CD14-positive monocyte (primary cell): ENCODE results near the gene AIPL1. TPM values are rescaled to one million over a fixed set of nuclear protein-coding genes. Genes with fewer than 3 reads are reported as not detected.

Experiments
- DNase-seq, 3 donors: peaks; one replicate each; pipeline ENCODE4 v3.0.0-alpha.2; 2011 to 2022
- H2AFZ ChIP-seq: 2 replicates; pipeline ENCODE4 v1.6.0; 2012; ENCODE audit warnings: mild to moderate bottlenecking, low read depth, low read length, inconsistent platforms; ENCODE audit not compliant: insufficient read depth, poor library complexity, severe bottlenecking
- H3K27ac ChIP-seq, 2 donors: 1 replicate in 1 of 2; 2 replicates in 1 of 2; pipeline ENCODE4 v1.5.1; 2012 to 2013; ENCODE audit warnings: low read length in 2 of 2, control low read depth in 1 of 2, inconsistent platforms in 1 of 2, low read depth in 1 of 2, mild to moderate bottlenecking in 1 of 2
- H3K27me3 ChIP-seq, 2 donors: one replicate each; pipeline versions ENCODE4 v1.6.0 to v1.6.1; 2011 to 2013; ENCODE audit warnings: low read length in 2 of 2; ENCODE audit not compliant: control insufficient read depth in 2 of 2, insufficient read depth in 2 of 2
- H3K36me3 ChIP-seq, 2 donors: replicated peaks in 1 of 2; 1 replicate in 1 of 2; 2 replicates in 1 of 2; pipeline versions ENCODE4 v1.5.1 to v1.6.1; 2012 to 2013; ENCODE audit warnings: low read length in 2 of 2, control low read depth in 1 of 2, inconsistent platforms in 1 of 2, mild to moderate bottlenecking in 1 of 2; ENCODE audit not compliant: insufficient read depth in 2 of 2, control insufficient read depth in 1 of 2
- H3K4me1 ChIP-seq, 2 donors: 1 replicate in 1 of 2; 2 replicates in 1 of 2; pipeline versions ENCODE4 v1.5.1 to v1.6.1; 2012 to 2013; ENCODE audit warnings: low read length in 2 of 2, control low read depth in 1 of 2, inconsistent platforms in 1 of 2, mild to moderate bottlenecking in 1 of 2, moderate library complexity in 1 of 2; ENCODE audit not compliant: insufficient read depth in 2 of 2, control insufficient read depth in 1 of 2
- H3K4me2 ChIP-seq: replicated peaks from 2 replicates; pipeline ENCODE3; 2012; ENCODE audit warnings: low read length, moderate library complexity, mild to moderate bottlenecking; ENCODE audit not compliant: poor library complexity, severe bottlenecking; ENCODE audit errors: extremely low read depth
- H3K4me3 ChIP-seq, 3 experiments: fragments of 200-600 bp in 1 of 3; sonication (generic) in 1 of 3; replicated peaks in 1 of 3; 1 replicate in 2 of 3; 2 replicates in 1 of 3; pipeline ENCODE4 v1.5.1; 2011 to 2013; ENCODE audit warnings: low read length in 3 of 3, mild to moderate bottlenecking in 3 of 3, control low read depth in 2 of 3, low read depth in 2 of 3, inconsistent platforms in 1 of 3, moderate library complexity in 1 of 3
- H3K79me2 ChIP-seq: 2 replicates; pipeline ENCODE4 v1.6.0; 2012; ENCODE audit warnings: mild to moderate bottlenecking, control low read depth, inconsistent platforms, low read length, moderate library complexity; ENCODE audit not compliant: insufficient read depth
- H3K9ac ChIP-seq: 2 replicates; pipeline ENCODE4 v1.6.0; 2017; ENCODE audit warnings: low read length, mild to moderate bottlenecking; ENCODE audit not compliant: insufficient read depth, poor library complexity, severe bottlenecking
- H3K9me3 ChIP-seq, 2 donors: replicated peaks in 1 of 2; 1 replicate in 1 of 2; 2 replicates in 1 of 2; pipeline versions ENCODE4 v1.5.1 to v1.6.1; 2012 to 2013; ENCODE audit warnings: low read length in 2 of 2, control low read depth in 1 of 2; ENCODE audit not compliant: control insufficient read depth in 1 of 2, insufficient read depth in 1 of 2
- H4K20me1 ChIP-seq: 2 replicates; pipeline ENCODE4 v1.6.0; 2012; ENCODE audit warnings: mild to moderate bottlenecking, low read length, control low read depth, moderate library complexity; ENCODE audit not compliant: insufficient read depth
- H3K27ac Mint-ChIP-seq, 7 donors: one replicate each; pipeline ENCODE4 v1.8.0; 2020; ENCODE audit warnings: mild to moderate bottlenecking in 7 of 7, mixed read lengths in 7 of 7, moderate library complexity in 6 of 7, inconsistent platforms in 2 of 7
- H3K27me3 Mint-ChIP-seq, 3 donors: one replicate each; pipeline ENCODE4 v1.8.0; 2021 to 2022; ENCODE audit warnings: low read depth in 3 of 3, mild to moderate bottlenecking in 3 of 3, mixed read lengths in 3 of 3, moderate library complexity in 3 of 3, inconsistent platforms in 1 of 3
- H3K36me3 Mint-ChIP-seq, 2 donors: one replicate each; pipeline ENCODE4 v1.8.0; 2020; ENCODE audit warnings: mixed read lengths in 2 of 2, inconsistent platforms in 1 of 2, mild to moderate bottlenecking in 1 of 2
- H3K4me1 Mint-ChIP-seq: one replicate; pipeline ENCODE4 v1.8.0; 2020; ENCODE audit warnings: mild to moderate bottlenecking, mixed read lengths
- H3K4me3 Mint-ChIP-seq, 2 donors: one replicate each; pipeline ENCODE4 v1.8.0; 2020; ENCODE audit warnings: mild to moderate bottlenecking in 2 of 2, mixed read lengths in 2 of 2, moderate library complexity in 1 of 2
- H3K9me3 Mint-ChIP-seq, 7 donors: one replicate each; pipeline ENCODE4 v1.8.0; 2020 to 2022; ENCODE audit warnings: mixed read lengths in 7 of 7, mild to moderate bottlenecking in 6 of 7, moderate library complexity in 6 of 7, inconsistent platforms in 2 of 7
- CTCF ChIP-seq: fragments of 200-600 bp; IDR thresholded peaks from one replicate; pipeline ENCODE4 v1.8.0; 2022; ENCODE audit warnings: antibody characterized with exemption, mild to moderate bottlenecking
- WGBS: methylation state at CpG from one replicate; pipeline ENCODE4 v1.1.5; 2013; ENCODE audit warnings: missing lambda C conversion rate; ENCODE audit not compliant: insufficient coverage; 5-methylcytosine and 5-hydroxymethylcytosine counted together
- intact Hi-C, 2 donors: fragments of 100-400 bp; cut with micrococcal nuclease; formaldehyde crosslinking; loops; one replicate each; pipeline versions ENCODE4 v1.15.0 to v1.15.1; 2023
- polyA plus RNA-seq, 3 donors: library from polyadenylated mRNA; depleted of rRNA in 1 of 3; unstranded in 2 of 3; stranded (reverse) in 1 of 3; fragments of 300-500 nt in 2 of 3; fragments of >200 nt in 1 of 3; fragmentation: Illumina TruSeq in 2 of 3; gene quantifications; 1 replicate in 2 of 3; 2 replicates in 1 of 3; pipeline ENCODE4 v1.2.3, GENCODE V29; 2012 to 2021

The AIPL1 gene
- polyA plus RNA-seq, 3 donors = not detected

- H3K27me3 ChIP-seq = peaks cover 4 to 30% of the 10 kb centered on the region in 2 donors
- H3K9ac ChIP-seq = no peak overlapping the region
- peaks cover under 1% of the 10 kb centered on the region in 2 donors for H3K36me3 Mint-ChIP-seq
- H3K27me3 Mint-ChIP-seq = peaks cover 36 to 59% (median 37%) of the 10 kb centered on the region in 3 donors
- H3K4me1 ChIP-seq = no peaks in the 10 kb centered on the region
- H3K9me3 Mint-ChIP-seq = peaks cover 4 to 15% (median 10%) of the 10 kb centered on the region in 7 donors
- peak; percentile 54 to 61 (median 54) for DNase-seq
- peaks cover 4 to 6% of the 10 kb centered on the region in 2 donors for H3K9me3 ChIP-seq
- peak; percentile 84 for TF ChIP-seq CTCF
- no peak overlapping the region for H3K27ac ChIP-seq
- H3K36me3 ChIP-seq = no peaks in the 10 kb centered on the region
- H3K4me1 Mint-ChIP-seq = peaks cover 11% of the 10 kb centered on the region
- no peaks in the 10 kb centered on the region for H4K20me1 ChIP-seq
- 0% methylated on average over 4 of the region's 9 CpGs for WGBS
- no peaks in the 10 kb centered on the region for H3K79me2 ChIP-seq
- no peak overlapping the region for H2AFZ ChIP-seq
- H3K27ac Mint-ChIP-seq = no peak overlapping the region
- H3K4me3 ChIP-seq = no peak overlapping the region
- intact Hi-C loops = loop anchor here in 1 of 2 donors (10.0 kb wide), 1 partner anchor 731 kb away; no protein-coding TSS in a partner anchor
- H3K4me2 ChIP-seq = no peak overlapping the region
- H3K4me3 Mint-ChIP-seq = no peak overlapping the region
Measured at GRCh38 chr17:6435968-6436367, 1.0 kb upstream of the AIPL1 start.

GRCh38 chr17:6430769-6431168, 4.2 kb downstream of the AIPL1 start:
- Mint-ChIP-seq H3K27ac (no peak overlapping the region), H3K4me3 (peak overlapping the region in 1 of 2 donors; percentile 57), H3K36me3 (peaks cover 2 to 6% of the 10 kb centered on the region in 2 donors), H3K27me3 (peaks cover 41 to 65% (median 45%) of the 10 kb centered on the region in 3 donors), H3K4me1 (peaks cover 23% of the 10 kb centered on the region), H3K9me3 (peaks cover 6 to 21% (median 16%) of the 10 kb centered on the region in 7 donors)
- H3K4me1 ChIP-seq = peaks cover 15 to 18% of the 10 kb centered on the region in 2 donors
- no peak for DNase-seq
- H3K4me3 ChIP-seq = no peak overlapping the region
- intact Hi-C loops = loop anchor here in 1 of 2 donors (10.0 kb wide), 1 partner anchor 726 kb away; no protein-coding TSS in a partner anchor
- no peak overlapping the region for H3K9ac ChIP-seq
- H4K20me1 ChIP-seq = no peaks in the 10 kb centered on the region
- peaks cover 10 to 14% of the 10 kb centered on the region in 2 donors for H3K9me3 ChIP-seq
- no peaks in the 10 kb centered on the region for H3K79me2 ChIP-seq
- no peak for TF ChIP-seq CTCF
- no peak overlapping the region for H2AFZ ChIP-seq
- H3K4me2 ChIP-seq = no peak overlapping the region
- peaks cover 0 to 54% of the 10 kb centered on the region in 2 donors for H3K27me3 ChIP-seq
- no peak overlapping the region for H3K27ac ChIP-seq
- no peaks in the 10 kb centered on the region for H3K36me3 ChIP-seq
